Smooth muscle cell (in vitro differentiated cells): ENCODE measurements around the gene TXNRD3. TPM values are rescaled to one million over a fixed set of nuclear protein-coding genes. Genes with fewer than 3 reads are reported as not detected.

Experiments
- DNase-seq: peaks from one replicate; lab custom pipeline; 2025; ENCODE audit not compliant: unreplicated experiment; lab: John Stamatoyannopoulos, UW
- H2AFZ ChIP-seq: fragments of 200-600 bp; sonication (generic); 2 replicates; pipeline ENCODE4 v1.6.0; 2016; ENCODE audit warnings: antibody characterized with exemption, low read depth, mild to moderate bottlenecking
- H3F3A ChIP-seq: fragments of 200-600 bp; sonication (generic); 2 replicates; pipeline ENCODE4 v1.6.0; 2017; ENCODE audit warnings: antibody characterized with exemption, low read depth
- H3K27ac ChIP-seq: fragments of 200-600 bp; sonication (generic); 2 replicates; pipeline ENCODE4 v1.5.1; 2016; ENCODE audit warnings: low read depth, mild to moderate bottlenecking
- H3K27me3 ChIP-seq: fragments of 200-600 bp; sonication (generic); 2 replicates; pipeline ENCODE4 v1.6.1; 2016; ENCODE audit warnings: low read depth, mild to moderate bottlenecking
- H3K36me3 ChIP-seq: fragments of 200-600 bp; sonication (generic); 2 replicates; pipeline ENCODE4 v1.5.1; 2016; ENCODE audit warnings: low read depth
- H3K4me1 ChIP-seq: fragments of 200-600 bp; sonication (generic); 2 replicates; pipeline ENCODE4 v1.5.1; 2016; ENCODE audit warnings: low read depth
- H3K4me2 ChIP-seq: fragments of 200-600 bp; sonication (generic); 2 replicates; pipeline ENCODE4 v1.6.0; 2016; ENCODE audit warnings: mild to moderate bottlenecking
- H3K4me3 ChIP-seq: fragments of 200-600 bp; sonication (generic); 2 replicates; pipeline ENCODE4 v1.5.1; 2016; ENCODE audit warnings: mild to moderate bottlenecking
- H3K79me2 ChIP-seq: fragments of 200-600 bp; sonication (generic); 2 replicates; pipeline ENCODE4 v1.6.0; 2016; ENCODE audit warnings: low read depth, mild to moderate bottlenecking
- H3K9ac ChIP-seq: fragments of 200-600 bp; sonication (generic); 2 replicates; pipeline ENCODE4 v1.6.0; 2016; ENCODE audit warnings: low read depth
- H3K9me3 ChIP-seq: fragments of 200-600 bp; sonication (generic); replicated peaks from 2 replicates; pipeline ENCODE4 v1.5.1; 2016; ENCODE audit warnings: low read depth
- H4K20me1 ChIP-seq: fragments of 200-600 bp; sonication (generic); 2 replicates; pipeline ENCODE4 v1.6.0; 2016; ENCODE audit warnings: low read depth
- WGBS: methylation state at CpG from one replicate; pipeline ENCODE4 v1.1.7; 2016; ENCODE audit warnings: low lambda C conversion rate; 5-methylcytosine and 5-hydroxymethylcytosine counted together
- polyA plus RNA-seq: library from polyadenylated mRNA; unstranded; fragments of >200 nt; fragmentation: Nextera tagmentation; extraction: Ambion mirVana; gene quantifications from 2 replicates; pipeline ENCODE4 v1.2.1, GENCODE V29; 2016
- total RNA-seq: library from RNA; depleted of rRNA; stranded (reverse); fragments of >200 nt; gene quantifications from 2 replicates; pipeline ENCODE4 v1.2.3, GENCODE V29; 2014
- TF ChIP-seq, protein P1 (sequence below): fragments of 200-600 bp; sonication (generic); IDR thresholded peaks from 2 replicates; pipeline ENCODE4 v1.5.1; 2017; ENCODE audit warnings: borderline replicate concordance, mild to moderate bottlenecking, antibody characterized with exemption; ENCODE audit not compliant: insufficient read depth, poor library complexity, severe bottlenecking

The TXNRD3 gene
- total and polyA plus RNA-seq, 2 experiments from 2014 or later = 13.7 to 27.2 TPM

DNA sequence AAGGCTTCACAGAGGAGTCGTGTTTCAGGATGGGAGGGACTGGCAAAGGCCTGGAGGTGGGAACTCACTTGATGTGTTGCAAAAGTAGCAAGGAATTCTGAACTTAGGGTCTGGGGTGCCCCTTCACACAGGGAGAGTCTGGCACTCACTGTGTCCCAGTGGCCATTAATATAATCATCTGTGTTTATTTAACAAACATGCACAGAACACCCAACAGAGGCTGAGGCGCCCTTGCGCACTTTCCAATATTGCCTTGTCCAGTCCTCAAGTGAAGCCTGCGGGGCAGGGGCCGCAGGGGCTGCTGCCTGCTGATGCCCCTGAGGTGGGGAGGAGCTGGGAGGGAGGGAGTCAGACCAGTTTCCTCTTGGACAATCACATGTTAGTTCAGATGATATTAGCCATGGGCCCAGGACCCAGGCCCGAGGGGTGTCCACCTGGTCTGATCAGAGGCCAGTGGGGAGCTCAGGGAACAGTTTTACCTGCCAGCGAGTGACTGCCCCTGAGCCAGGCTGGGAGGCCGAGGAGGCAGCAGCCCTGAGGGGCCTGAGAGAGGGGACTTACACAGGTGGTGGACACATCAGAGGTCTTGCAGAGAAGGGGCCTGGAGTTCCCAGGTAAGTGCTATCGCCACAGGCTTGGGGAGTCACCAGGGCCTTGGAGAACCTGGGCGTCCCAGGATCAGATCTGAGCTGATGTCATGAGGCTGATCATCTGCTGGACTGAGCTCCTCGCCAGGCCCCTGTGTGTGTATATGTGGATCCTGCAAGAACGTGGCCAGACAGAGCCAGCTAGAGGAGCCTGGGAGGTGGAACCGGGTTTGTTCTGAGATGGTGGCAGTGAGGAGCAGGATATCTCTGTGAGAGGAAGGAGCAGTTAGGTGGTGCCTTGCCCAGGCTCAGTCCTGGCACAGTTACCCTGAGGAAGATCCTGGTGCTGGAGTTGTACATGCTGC, 13.8 kb upstream of the TXNRD3 start:
- Histone ChIP-seq H4K20me1 (no peaks in the 10 kb centered on the region), H3K4me1 (no peaks in the 10 kb centered on the region), H2AFZ (no peak overlapping the region), H3K27ac (no peak overlapping the region), H3K27me3 (no peaks in the 10 kb centered on the region), H3K9me3 (no peaks in the 10 kb centered on the region), H3K36me3 (no peaks in the 10 kb centered on the region), H3K79me2 (no peaks in the 10 kb centered on the region), H3K9ac (no peak overlapping the region), H3K4me3 (no peak overlapping the region), H3K4me2 (no peak overlapping the region), H3F3A (no peaks in the 10 kb centered on the region)
- no peak for DNase-seq
- WGBS = 92% methylated on average over 13 of the region's 13 CpGs
- TF ChIP-seq, protein P1, sequence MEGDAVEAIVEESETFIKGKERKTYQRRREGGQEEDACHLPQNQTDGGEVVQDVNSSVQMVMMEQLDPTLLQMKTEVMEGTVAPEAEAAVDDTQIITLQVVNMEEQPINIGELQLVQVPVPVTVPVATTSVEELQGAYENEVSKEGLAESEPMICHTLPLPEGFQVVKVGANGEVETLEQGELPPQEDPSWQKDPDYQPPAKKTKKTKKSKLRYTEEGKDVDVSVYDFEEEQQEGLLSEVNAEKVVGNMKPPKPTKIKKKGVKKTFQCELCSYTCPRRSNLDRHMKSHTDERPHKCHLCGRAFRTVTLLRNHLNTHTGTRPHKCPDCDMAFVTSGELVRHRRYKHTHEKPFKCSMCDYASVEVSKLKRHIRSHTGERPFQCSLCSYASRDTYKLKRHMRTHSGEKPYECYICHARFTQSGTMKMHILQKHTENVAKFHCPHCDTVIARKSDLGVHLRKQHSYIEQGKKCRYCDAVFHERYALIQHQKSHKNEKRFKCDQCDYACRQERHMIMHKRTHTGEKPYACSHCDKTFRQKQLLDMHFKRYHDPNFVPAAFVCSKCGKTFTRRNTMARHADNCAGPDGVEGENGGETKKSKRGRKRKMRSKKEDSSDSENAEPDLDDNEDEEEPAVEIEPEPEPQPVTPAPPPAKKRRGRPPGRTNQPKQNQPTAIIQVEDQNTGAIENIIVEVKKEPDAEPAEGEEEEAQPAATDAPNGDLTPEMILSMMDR = no peak

DNA sequence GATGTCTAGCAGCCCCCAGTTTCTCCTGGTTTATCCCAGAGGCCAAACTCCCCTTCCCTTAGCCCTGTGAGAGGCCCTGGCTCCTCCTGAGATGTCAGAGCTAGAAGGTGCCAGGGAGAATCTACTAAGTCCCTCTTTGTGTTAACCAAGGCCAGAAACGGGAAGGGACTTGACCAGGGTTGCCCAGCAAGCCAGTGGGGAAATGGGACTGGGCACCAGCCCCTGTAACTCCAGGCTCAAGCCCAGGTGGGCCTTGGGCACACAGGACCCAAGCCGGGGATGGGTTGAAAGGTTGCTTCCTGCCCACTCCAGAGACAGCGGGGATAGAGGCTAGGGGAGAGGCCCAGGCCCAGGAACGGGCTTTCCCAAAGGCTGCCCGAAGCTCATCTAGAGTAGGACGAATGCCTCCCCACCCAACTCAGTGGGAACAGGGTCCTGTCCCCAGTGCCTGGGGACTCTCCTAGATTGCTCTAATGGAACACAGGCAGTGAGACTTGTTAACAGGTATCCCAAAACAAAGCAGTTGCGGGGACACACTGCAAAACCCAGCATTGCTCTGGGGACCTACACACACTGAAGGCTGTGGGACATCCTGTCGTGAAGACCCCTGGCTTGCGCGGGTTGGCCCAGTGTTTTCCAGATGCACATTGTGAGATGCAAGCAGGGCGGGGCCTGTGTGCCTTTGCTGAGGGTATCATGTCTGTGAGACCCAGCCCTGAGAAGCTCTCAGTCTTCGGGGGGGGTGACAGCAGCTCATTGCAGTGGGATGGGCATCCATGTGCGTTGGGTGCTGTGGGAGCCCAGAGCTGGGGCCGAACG, 12.9 kb upstream of the TXNRD3 start:
- H2AFZ ChIP-seq = no peak overlapping the region
- TF ChIP-seq, protein P1 = no peak
- WGBS = 86% methylated on average over 15 of the region's 15 CpGs
- H3K4me1 ChIP-seq = no peaks in the 10 kb centered on the region
- DNase-seq = no peak
- no peak overlapping the region for H3K4me2 ChIP-seq
- no peaks in the 10 kb centered on the region for H3K9me3 ChIP-seq
- H4K20me1 ChIP-seq = no peaks in the 10 kb centered on the region
- no peaks in the 10 kb centered on the region for H3K79me2 ChIP-seq
- H3F3A ChIP-seq = no peaks in the 10 kb centered on the region
- no peak overlapping the region for H3K4me3 ChIP-seq
- H3K27me3 ChIP-seq = peaks cover 2% of the 10 kb centered on the region
- no peaks in the 10 kb centered on the region for H3K36me3 ChIP-seq
- no peak overlapping the region for H3K9ac ChIP-seq
- H3K27ac ChIP-seq = no peak overlapping the region

DNA sequence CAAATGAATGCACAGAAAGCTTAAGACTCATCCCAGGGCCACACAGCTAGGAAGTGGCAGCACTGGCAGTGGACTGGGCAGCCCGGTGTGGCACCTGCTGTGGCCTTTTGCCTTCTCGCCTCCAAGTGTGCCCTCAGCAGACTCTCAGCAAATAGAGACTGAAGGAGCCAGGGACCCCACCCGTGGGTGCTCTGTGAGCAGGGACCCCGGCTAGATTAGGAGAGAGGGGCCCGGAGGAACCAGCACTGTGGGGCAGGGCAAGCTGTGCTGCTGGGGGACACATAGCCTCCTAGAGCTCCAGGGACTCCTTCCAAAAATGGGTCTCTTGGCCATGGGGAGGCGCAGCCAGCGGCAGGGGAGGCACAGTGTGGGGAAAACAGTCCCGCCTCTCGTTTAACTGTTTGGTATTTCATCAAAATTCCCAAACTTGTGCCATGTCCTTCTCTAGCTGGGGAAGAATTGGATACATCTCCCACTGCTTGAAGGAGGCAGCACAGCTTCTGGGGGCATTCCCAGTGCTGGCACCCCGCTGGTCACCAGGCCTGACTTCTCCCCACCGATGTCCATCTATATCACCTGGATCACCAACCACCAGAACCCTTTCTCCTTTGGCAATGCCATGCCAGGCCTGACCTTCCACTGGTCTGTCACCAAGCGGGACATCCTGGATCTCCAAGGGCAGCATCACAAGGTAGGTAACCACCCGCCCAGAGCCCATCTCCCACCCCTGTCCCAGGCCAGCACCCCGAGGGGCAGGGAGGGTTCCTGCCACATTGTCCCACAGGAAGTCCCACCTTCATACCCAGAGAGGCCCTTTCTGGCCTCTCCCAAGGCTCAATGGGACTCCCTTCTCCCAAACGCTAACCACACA, 12.0 kb upstream of the TXNRD3 start:
- peaks cover 11% of the 10 kb centered on the region for H3K27me3 ChIP-seq
- no peaks in the 10 kb centered on the region for H4K20me1 ChIP-seq
- no peak overlapping the region for H3K27ac ChIP-seq
- H2AFZ ChIP-seq = no peak overlapping the region
- TF ChIP-seq, protein P1 = no peak
- no peak overlapping the region for H3K4me2 ChIP-seq
- no peak for DNase-seq
- no peak overlapping the region for H3K4me3 ChIP-seq
- H3F3A ChIP-seq = no peaks in the 10 kb centered on the region
- H3K9me3 ChIP-seq = no peaks in the 10 kb centered on the region
- no peaks in the 10 kb centered on the region for H3K4me1 ChIP-seq
- 95% methylated on average over 15 of the region's 15 CpGs for WGBS
- no peak overlapping the region for H3K9ac ChIP-seq
- no peaks in the 10 kb centered on the region for H3K79me2 ChIP-seq
- H3K36me3 ChIP-seq = no peaks in the 10 kb centered on the region
